ENCODE measurements around the gene ELAVL1.
"Not testable (repeated sequence)": the region's sequence is repeated elsewhere in the genome, so short reads cannot be mapped to it uniquely, and the experiment has no call there.

The ELAVL1 gene

DNA sequence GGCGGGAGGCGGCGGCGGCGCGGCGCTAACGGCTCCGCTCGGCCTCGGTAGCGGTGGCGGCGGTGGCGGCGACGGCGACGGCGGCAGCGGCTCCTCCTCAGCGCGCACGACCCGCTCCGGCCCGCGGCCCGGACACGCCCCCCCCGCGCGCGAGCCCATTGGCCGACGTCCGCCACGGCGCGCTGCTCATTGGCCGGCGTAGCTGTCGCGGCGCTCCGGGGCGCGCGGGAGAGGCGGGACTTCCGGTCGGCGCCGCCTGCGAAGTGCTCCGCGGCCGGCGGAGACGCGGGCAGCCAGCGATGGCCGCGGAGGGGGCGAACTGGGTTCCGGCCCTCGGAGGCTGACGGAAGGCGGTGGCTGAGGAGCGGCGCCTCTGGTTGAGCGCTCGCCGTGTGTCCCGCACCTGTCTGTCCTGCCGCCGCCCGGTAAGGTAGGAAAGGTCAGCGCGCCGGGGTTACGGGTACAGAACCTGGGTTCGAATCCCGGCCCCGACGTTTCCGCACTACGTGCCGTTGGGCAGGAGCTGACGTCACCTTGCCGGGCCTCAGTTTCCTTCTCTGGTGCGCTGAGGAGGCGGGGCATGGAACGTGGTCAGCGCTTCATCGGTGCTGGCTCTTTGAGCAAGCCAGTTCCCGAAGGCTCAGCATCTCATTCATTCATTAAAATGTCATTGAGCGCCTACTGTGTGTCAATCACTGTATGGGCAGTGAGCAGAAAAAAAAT is at the start of gene ELAVL1:
Gene ELAVL1, minus strand, starts transcription at position 108 of the 723 bp plus-strand sequence. CDS start 13,826 bp downstream, outside the sequence.
- peak; percentile 90 for DNase-seq (ENCODE audit: low spot score)

GRCh38 chr19:8054169-8054568 is 48.7 kb upstream of the ELAVL1 start:
- DNase-seq (ENCODE audit: low spot score): no peak

DNA sequence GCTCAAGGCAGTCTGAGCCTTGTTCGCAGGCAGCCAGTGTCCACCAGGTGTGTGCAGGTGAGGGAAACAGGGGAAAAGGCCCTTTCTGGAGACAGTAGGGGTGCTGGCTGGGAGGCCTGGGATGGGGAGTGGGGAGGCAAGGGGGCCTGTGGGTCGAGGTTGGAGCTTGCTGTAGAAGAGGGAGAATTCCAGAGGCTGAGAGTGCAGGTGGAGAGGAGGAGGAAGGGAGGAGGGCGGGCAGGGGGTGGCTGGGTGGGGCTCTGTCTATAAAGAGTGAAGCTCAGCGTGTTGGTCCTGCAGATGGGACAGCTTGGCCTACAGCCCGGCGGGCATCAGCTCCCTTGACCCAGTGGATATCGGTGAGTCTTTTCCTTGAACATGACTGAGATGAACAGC is 47.0 kb upstream of the ELAVL1 start, which contains the start of gene CCL25:
Gene CCL25, plus strand, starts transcription at position 297 of the 396 bp plus-strand sequence. CDS start 290 bp downstream, outside the sequence.
- DNase-seq (ENCODE audit: low spot score): no peak

GRCh38 chr19:8050274-8051096 is 45.0 kb upstream of the ELAVL1 start:
- DNase-seq (ENCODE audit: low spot score): peak; percentile 59

DNA sequence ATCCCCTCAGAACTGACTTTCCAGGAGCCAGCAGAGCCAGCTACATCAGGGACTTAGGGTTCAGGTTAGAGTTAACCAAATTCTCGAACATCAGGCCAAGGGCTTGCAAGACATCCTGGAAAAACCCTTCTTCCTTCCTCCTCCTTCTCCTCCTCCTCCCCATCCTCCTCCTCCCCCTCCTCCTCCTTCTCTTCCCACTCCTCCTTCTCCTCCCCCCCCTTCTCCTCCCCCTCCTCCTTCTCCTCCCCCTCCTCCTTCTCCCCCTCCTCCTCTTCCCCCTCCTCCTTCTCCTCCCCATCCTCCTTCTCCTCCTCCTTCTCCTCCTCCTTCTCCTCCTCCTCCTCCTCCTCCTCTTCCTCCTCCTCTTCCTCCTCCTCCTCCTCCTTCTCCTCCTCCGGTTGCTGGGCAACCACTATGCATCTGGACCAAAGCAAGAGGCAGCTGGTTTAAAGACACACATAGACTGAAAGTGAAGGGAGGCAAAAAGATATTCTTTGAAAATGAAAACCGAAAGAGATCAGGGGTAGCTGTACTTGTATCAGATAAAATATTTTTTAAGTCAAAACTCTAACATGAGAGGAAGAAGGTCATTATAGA is 41.2 kb upstream of the ELAVL1 start:
- DNase-seq (ENCODE audit: low spot score): no peak

GRCh38 chr19:8045872-8046568 is 40.6 kb upstream of the ELAVL1 start:
- DNase-seq (ENCODE audit: low spot score): no peak

DNA sequence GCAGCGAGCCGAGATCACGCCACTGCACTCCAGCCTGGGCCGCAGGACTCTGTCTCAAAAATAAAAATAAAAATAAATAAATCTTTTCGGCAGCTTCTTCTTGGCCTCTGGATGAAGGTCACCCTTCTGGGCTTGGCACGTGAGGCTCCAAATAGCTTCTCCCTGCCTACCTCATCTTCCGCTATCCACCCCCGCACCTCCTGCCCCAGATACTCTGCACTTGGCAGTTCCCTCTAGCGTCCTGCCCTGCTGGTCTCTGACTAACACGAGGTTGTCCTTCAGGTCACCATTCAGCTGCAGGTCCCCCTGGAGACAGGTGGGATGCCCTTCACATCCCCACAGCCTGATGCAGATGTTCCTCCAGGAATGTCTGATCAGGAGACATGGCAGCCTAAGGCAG is 38.6 kb upstream of the ELAVL1 start:
- no peak for DNase-seq (ENCODE audit: low spot score)

GRCh38 chr19:8042900-8043299 is 37.5 kb upstream of the ELAVL1 start:
- DNase-seq (ENCODE audit: low spot score): no peak

DNA sequence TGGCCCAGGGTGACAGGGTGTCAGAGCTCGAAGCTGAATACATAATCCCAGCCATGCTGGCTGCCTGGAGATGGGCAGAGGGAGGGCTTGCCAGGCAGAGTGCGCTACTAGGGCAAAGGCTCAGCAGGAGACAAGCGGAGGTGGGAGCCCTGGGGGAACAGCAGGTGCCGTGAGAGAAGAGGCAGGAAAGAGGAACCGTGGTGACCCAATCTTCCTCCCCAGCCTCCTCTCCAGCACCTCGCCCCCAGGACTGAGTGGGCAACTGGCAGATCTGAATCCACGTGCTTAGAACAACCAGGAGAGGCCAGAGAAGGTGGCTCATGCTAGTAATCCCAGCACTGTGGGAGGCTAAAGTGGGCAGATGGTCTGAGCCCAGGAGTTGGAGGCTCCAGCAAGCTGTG is 36.1 kb upstream of the ELAVL1 start:
- DNase-seq (ENCODE audit: low spot score): no peak

- DNase-seq (ENCODE audit: low spot score): no peak
Observed at GRCh38 chr19:8039231-8039630, 33.8 kb upstream of the ELAVL1 start.

DNA sequence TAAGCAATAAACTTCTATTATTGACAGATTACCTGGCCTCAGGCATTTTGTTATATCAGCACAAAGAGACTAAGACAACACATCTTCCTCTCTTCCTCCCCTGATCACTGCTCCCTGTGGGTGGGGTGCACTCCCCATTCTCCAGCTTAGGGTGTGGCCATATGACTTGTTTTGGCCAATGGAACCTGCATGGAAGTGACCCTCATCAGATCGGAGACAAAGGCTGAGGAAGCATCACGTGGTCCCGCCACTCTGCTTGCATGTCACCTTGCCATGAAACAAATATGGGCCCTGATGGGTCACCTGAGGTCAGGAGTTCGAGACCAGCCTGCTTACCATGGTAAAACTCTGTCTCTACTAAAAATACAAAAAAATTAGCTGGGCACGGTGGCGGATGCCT is 33.4 kb upstream of the ELAVL1 start:
- no peak for DNase-seq (ENCODE audit: low spot score)

DNA sequence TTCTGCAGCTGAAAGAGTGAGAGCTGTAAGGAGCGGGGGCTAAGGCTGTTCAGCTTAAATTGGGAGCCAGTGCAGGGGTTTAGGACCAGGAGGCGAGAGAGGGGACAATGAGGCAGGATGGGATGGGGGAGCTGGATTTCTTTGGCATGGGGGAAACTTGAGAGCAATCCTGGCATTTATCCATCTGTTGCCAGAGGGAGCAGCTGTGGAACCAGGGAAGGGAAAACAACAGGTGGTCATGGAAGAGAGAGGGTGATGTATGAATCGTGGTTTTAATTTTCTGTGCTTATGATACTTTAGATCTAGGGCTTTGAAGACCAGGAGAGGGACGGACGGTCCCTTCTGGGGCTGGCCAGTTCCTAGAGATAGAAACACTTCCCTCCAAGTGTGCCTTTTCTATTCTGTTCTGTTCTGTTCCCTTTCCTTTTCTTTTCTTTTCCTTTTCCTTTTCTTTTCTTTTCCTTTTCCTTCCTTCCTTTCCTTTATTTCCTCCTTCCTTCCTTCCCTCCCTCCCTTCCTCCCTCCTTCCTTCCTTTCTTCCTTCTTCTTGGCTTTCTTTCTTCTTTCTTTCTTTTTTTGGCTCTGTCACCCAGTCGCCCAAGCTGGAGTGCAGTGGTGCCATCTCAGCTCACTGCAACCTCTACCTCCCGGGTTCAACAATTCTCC is 31.1 kb upstream of the ELAVL1 start:
- DNase-seq (ENCODE audit: low spot score): no peak

GRCh38 chr19:8034178-8034525 is 28.7 kb upstream of the ELAVL1 start:
- no peak for DNase-seq (ENCODE audit: low spot score)

- DNase-seq (ENCODE audit: low spot score): not testable (repeated sequence)
Observed at GRCh38 chr19:8033287-8034177, 28.1 kb upstream of the ELAVL1 start.

- no peak for DNase-seq (ENCODE audit: low spot score)
Observed at GRCh38 chr19:8030960-8031359, 25.5 kb upstream of the ELAVL1 start.

DNA sequence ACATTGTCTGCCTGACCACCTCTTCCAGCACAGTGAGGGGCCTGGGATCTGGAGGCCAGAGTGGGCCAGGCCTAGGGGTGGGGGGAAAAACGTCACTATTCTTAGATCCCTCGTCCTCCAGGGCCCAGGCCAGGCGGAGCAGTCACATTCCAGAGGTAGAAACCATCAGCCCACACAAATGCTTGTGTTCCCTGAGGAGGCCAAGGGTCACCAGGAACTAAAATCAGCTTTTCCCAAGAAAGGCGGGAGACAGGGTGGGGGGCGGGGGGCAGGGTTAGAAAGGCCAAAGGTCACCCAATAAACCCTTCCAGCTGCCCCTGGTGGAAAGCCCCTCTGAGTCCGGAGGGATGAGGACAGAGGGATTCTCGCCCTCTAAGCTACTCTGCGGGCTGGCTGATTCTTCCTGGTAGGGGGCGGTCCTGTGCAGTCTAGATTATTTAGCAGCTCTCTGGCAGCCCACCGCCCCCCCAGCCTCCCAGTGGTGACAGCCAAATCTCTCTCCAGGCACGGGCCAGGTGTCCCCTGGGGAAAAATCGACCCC is 23.6 kb upstream of the ELAVL1 start:
- no peak for DNase-seq (ENCODE audit: low spot score)

DNA sequence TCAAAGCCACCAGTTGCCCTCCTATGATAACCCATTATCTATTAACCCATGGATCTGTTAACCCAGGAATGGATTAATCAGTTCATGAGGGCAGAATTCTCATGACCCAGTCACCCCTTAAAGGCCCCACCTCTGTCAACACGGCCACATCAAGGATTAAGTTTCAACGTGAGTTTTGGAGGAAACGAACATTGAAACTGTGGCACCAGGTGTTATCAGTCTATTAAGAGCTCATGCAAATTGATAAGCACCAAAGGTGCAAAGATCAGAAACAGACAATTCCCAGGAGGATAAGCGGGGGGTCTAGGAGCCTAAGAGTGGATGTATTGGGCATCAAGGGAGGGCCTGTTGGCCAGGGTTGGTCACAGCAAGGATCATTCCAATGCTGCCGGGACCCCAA is 19.9 kb upstream of the ELAVL1 start:
- no peak for DNase-seq (ENCODE audit: low spot score)

DNA sequence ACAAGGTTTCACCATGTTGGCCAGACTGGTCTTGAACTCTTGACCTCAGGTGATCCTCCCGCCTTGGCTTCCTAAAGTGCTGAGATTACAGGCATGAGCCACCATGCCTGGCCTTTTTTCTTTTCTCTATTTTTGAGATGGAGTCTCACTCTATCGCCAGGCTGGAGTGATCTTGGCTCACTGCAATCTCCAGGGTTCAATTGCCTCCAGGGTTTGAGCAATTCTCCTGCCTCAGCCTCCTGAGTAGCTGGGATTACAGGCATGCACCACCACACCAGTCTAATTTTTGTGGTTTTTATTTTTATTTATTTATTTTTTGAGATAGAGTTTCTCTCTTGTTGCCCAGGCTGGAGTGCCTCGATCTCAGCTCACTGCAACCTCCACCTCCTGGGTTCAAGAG is 18.8 kb upstream of the ELAVL1 start:
- not testable (repeated sequence) for DNase-seq (ENCODE audit: low spot score)

DNA sequence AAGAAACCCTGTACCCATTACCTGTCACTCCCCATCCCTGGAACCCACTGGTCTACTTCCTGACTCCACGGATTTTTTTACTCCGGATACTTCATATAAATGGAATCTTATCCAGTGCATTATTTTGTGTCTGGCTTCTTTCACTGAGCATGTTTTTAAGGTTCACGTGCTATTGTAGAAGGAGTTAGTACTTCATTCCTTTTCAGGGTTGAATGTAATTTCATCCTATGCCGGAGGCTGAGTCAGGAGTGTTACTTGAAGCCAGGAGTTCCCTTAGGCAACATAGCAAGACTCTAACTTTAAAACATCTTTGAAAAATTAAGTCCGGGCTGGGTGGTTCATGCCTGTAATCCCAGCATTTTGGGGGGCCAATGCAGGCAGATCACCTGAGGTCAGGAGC is 17.9 kb upstream of the ELAVL1 start:
- no peak for DNase-seq (ENCODE audit: low spot score)

DNA sequence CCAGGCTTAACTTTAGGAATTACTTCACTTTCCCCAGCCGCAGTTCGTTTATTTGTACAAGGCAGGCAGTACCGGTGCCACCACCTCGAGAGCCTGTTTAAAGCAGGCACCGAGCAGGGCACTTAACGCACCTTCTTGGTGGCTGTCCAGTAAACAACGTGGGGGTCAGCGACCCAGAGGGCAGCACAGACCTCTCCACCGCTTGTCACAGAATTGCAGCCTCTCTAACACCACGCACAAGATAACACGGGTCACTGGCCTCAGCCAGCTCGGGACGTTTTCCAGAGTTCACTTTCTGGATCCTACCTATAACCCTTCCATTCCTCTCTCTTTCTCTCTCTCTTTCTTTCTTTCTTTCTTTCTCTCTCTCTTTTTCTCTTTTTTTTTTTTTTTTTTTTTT is 16.8 kb upstream of the ELAVL1 start:
- no peak for DNase-seq (ENCODE audit: low spot score)

- no peak for DNase-seq (ENCODE audit: low spot score)
Observed at GRCh38 chr19:8021374-8021773, 15.9 kb upstream of the ELAVL1 start.
